ENCODE measurements around the gene SNX13.
A peak's percentile ranks its signal among the peaks of the same experiment; 100 is the strongest.

Gene SNX13

GRCh38 chr7:17946591-17946990 is 6.3 kb upstream of the SNX13 start:
- no peak for DNase-seq (ENCODE audit: extremely low read depth in 1 of 2, low read depth in 1 of 2)

- DNase-seq (ENCODE audit: extremely low read depth in 1 of 2, low read depth in 1 of 2) = no peak
Measured at GRCh38 chr7:17944720-17945119, 4.4 kb upstream of the SNX13 start.

DNA sequence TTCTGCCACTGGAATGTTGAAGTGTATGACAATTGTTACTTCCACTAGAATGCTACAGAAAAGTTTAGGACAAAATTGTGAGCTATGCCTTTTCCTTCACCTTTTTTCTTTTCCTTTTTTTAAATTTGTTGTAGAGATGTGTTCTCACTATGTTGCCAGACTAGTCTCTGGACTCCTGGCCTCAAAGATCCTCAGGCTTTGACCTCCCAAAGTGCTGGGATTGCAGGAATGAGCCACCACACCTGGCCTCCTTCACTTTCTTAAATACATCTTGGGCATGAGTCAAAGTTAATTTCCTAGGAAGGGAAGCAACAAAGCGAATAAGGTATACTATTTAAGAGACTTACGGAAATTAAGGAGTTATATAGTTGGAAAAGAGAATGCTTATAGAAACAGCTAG is 2.7 kb upstream of the SNX13 start:
- DNase-seq (ENCODE audit: extremely low read depth in 1 of 2, low read depth in 1 of 2) = no peak

DNA sequence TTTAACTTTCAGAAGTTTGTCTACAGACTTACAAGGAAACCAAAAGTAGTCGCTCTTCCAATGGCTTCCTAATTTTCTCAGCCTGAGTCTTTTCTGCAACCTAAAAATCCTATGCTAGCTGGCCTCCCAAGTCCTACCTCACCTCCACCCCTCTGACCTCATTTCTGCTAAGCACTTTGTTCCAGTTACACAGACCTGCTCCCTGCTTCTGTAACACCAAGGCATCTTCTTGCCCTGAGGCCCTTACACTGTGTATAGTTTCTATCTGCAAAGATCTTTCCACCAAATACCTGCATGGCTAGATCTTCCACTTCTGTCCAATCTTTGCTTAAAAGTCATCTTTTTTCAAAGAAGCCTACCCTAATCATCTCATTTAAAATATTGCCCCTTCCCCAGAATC is 1.9 kb upstream of the SNX13 start:
- no peak for DNase-seq (ENCODE audit: extremely low read depth in 1 of 2, low read depth in 1 of 2)

DNA sequence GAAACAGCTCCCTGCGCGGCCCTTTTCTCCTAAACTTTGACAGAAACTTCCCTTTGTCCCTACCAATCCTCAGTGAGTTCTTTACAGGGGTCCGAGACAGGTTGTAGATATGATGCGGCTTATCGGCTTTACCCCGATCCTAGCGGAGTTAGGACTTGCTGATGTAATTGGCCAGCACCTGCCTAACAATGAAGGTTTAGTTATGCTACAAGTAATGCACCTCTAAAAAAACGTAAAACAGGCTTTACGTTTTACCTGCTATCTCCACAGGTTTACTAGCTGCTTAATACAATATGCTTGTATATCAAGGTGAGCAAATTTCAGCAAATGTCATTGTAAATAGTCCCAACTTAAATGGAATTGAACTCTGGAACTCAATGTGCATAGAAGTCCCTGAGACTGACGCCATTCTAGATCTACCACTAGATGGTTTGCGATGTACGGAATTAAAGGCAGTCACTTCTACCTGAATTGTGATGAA is 697 bp upstream of the SNX13 start:
- DNase-seq (ENCODE audit: extremely low read depth in 1 of 2, low read depth in 1 of 2) = no peak

DNA sequence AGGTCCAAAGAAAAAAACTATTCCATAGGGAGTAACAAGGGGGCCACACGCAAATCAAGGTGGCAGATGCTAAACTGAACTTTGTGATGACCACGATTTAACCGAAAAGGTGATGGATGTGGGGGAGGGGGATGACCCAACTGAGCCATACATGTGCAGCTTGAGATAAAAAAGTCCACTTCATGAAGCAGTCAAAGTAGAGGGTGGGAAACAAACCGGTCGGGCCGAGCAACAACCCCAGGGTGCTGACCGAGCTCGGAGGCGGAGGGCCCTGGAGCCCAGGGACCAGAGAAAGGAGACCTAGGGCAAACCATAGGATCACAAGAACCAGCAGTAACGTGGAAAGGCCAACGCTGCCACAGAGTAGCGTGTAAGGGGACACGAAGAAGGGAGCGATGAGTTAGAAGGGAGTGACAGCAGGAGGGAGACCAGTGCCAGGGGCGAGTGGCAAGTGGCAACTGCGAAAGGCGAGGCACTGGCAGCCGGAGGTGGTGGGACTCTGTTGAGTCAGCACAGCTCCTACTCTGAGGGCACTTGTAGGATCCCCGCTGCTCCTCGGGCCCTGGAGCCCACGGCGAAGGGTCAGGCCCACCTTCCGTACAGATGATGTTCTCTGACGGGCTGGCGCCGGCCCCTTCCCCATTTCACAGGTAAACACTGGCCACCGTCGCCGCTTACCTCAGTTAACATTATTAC is 540 bp downstream of the SNX13 start:
- peak; percentile 6 to 34 for DNase-seq (ENCODE audit: extremely low read depth in 1 of 2, low read depth in 1 of 2)

DNA sequence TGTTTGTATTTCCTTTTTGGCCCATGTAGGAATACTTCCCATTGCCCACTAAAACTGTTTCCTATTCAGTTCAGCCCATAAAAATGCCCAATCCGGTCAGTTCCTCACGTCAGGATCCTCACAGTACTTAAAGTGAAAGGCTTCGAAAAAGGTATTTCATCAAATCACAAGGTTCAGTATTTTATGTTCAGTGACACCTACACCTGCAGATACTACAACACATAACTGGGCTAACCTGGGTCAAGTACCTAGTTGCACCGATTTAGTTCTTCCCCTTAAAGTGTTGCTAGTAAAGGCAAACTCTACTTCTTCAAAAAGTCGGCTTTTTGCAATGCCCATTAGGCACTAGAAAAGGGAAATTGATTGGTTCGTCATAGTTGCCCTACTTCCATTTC is 1.1 kb downstream of the SNX13 start:
- DNase-seq (ENCODE audit: extremely low read depth in 1 of 2, low read depth in 1 of 2) = no peak

DNA sequence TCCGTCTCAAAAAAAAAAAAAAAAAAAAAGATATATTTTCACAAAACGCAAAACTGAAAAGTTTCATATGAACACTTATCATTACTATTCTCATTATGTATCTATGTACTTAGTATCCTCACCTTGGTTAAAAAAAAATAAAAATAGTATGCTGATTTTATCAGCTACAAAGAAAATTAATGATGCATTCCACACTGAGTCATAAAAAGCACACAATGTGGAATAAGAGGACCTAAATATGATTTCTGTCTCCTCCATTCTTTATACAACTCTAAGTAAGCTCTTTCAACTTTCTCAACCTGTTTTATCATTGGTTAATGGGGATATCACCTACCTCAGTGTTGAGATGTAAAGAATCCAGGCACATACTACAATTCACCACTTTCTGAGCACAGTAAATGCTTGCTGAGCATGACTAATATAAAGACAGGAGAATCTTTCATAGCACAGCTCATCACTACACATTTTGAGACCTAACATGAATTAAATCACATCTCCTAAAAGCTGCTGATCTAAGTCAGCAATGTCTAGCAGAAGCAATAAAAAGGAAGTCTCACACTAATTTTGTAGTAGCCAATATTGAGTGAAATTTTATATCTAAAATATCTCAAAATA is 2.7 kb downstream of the SNX13 start:
- DNase-seq (ENCODE audit: extremely low read depth in 1 of 2, low read depth in 1 of 2) = no peak

GRCh38 chr7:17936321-17936720 is 4.0 kb downstream of the SNX13 start:
- DNase-seq (ENCODE audit: extremely low read depth in 1 of 2, low read depth in 1 of 2) = no peak

DNA sequence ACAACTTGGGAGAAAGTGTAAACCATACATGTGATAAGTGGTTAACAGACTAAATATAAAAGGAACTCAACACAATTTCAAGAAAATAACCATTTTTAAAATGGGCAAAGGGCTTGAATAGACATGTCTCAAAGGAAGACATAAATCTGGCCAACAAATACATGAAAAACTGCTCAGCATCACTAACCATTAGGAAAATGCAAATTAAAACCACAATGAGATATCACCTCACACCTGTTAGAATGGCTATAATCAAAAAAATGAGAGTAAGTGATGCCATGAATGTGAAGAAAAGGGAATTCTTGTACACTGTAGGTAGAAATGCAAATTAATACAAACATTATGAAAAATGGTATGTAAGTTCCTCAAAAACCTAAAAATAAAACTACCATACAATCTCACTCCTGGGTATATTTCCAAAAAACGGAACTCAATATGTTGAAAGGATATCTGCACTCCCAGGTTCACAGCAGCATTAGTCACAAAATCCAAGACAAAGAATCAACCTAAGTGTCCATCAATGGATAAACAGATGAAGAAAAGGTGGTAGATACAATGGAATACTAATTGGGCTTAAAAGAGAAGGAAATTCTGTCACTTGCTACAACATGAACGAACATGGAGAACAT is 5.6 kb downstream of the SNX13 start:
- no peak for DNase-seq (ENCODE audit: extremely low read depth in 1 of 2, low read depth in 1 of 2)

DNA sequence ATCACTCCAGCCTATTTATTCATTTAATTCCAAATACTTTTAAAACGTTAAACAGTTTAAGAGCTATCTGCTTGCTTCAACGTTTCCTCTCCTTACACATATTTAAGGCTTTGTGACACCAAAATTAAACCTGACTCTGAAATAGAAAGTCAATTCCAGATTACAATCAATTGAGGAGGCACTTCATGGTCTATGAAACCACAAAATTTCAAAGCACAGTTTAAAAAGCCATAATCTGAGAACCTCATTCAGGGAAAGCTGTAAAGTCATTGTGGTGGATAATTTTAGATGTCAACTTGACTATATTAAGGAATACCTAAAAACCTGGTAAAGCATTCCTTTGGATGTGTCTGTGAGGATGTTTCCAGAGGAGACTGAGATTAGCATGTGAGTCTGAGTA is 6.2 kb downstream of the SNX13 start:
- no peak for DNase-seq (ENCODE audit: extremely low read depth in 1 of 2, low read depth in 1 of 2)

DNA sequence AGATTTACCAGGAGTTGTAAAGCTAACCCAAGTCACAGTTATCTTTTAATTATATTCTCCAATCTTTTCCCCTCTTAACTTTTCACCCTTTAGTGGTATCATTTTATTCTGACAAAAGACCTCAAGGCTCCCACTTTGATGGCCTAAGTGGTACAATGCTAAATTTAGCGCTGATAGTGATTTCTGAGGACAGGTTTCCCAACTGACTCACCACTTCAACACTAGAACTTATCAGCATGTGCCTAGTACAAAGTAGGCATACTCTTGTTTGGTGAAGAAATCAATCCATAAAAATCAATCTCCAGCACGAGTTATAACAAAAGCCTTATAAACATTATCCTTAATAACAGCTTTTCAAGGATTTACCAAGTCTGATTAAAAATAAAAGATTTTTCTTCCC is 7.5 kb downstream of the SNX13 start:
- DNase-seq (ENCODE audit: extremely low read depth in 1 of 2, low read depth in 1 of 2) = no peak

DNA sequence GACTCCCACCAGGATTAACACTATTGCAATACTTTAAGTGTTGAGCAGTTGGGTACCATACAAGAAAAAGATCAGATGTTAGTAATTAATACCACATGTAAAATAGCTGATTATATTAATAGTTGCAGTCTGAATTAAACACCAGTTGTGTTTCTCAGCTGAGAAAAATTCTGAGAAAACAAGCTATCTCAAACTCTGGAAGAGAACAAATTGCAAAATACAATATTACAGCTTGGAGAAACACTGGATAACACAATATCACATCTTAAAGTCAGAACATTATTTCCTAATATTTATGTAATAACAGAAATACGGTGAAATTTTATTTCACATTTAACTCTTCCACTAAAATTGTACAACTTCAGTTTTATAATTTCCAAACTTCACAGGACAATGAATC is 9.2 kb downstream of the SNX13 start:
- no peak for DNase-seq (ENCODE audit: extremely low read depth in 1 of 2, low read depth in 1 of 2)

DNA sequence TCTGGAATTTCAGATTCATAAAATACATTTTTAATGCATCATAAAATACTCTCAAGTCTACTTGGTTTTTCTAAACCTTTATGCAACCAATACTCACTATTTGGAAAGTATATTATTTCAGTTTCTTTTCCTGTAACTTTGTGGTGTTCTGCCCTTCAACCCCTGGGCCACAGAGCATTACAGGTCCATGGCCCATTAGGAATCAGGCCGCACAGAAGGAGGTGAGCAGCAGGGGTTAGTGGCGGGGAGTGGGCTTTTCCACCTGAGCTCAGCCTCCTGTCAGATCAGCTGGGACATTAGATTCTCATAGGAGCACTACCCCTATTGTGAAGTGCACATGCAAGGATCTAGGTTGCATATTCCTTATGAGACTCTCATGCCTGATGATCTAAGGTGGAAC is 9.7 kb downstream of the SNX13 start:
- DNase-seq (ENCODE audit: extremely low read depth in 1 of 2, low read depth in 1 of 2) = no peak

DNA sequence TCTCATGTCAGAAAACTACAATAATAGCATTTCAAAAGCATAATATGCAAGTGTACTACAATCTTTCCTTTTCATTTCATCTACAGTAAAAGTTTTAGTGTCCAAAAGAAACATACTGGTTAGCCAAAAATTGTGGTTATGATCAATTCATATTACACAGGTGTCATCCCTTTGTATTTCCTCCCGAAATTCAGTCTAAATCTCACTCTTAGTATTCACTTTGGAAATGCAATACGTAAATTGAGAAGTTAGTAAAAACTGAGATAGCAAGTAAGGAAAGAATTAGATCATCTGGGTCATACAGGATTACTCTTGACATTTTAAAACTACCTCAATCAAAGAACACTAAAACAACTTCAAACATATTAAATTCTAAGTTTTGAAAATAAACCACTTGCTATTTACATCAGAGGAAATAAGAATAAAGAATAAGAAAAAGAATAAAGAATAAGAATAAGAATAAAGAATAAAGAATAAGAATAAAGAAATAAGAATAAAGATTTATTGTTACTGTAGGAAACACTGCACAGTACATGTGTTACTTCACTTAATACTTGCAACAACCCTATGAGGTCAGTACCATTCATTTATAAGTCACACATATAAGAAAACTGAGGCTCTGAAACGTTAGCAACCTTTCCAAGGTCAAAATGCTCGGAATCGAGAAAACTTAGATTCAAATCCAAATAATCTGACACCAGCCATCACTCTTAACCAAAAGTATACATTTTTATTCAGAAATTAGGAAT is 10.5 kb downstream of the SNX13 start:
- no peak for DNase-seq (ENCODE audit: extremely low read depth in 1 of 2, low read depth in 1 of 2)

DNA sequence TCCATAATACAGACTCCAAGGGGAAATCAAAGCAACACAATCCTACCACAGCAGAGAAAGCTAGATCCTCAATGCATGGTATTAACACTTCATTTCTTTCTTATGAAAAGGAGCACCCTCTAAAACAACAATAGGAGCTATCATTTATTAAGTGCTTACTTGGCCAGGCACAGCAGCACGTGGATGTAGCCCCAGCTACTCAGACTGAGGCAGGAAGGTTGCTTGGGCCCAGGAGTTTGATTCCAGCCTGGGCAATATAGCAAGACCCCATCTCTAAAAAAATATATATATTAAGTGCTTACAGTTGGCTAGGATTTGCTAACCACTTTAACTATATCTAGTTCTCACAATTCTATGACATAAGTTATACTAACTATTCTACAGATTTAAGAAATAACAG is 12.2 kb downstream of the SNX13 start:
- no peak for DNase-seq (ENCODE audit: extremely low read depth in 1 of 2, low read depth in 1 of 2)

- DNase-seq (ENCODE audit: extremely low read depth in 1 of 2, low read depth in 1 of 2) = no peak
Measured at GRCh38 chr7:17921857-17922416, 18.4 kb downstream of the SNX13 start.

GRCh38 chr7:17917842-17918241 is 22.5 kb downstream of the SNX13 start:
- no peak for DNase-seq (ENCODE audit: extremely low read depth in 1 of 2, low read depth in 1 of 2)

- no peak for DNase-seq (ENCODE audit: extremely low read depth in 1 of 2, low read depth in 1 of 2)
Measured at GRCh38 chr7:17916786-17917185, 23.5 kb downstream of the SNX13 start.

GRCh38 chr7:17915796-17916195 is 24.5 kb downstream of the SNX13 start:
- no peak for DNase-seq (ENCODE audit: extremely low read depth in 1 of 2, low read depth in 1 of 2)

- DNase-seq (ENCODE audit: extremely low read depth in 1 of 2, low read depth in 1 of 2) = no peak
Measured at GRCh38 chr7:17915168-17915567, 25.1 kb downstream of the SNX13 start.
